GM06990 (cell line): ENCODE data around the gene KANSL1.
"Not testable (repeated sequence)": the region's sequence is repeated elsewhere in the genome, so short reads cannot be mapped to it uniquely, and the experiment has no call there.

ENCODE experiments used
- DNase-seq: peaks from one replicate; pipeline ENCODE4 v3.0.0-alpha.2; 2011; ENCODE audit not compliant: insufficient read length; ENCODE audit errors: extremely low read depth
- H3K27me3 ChIP-seq: replicated peaks from 2 replicates; pipeline ENCODE4 v1.6.0; 2011; ENCODE audit warnings: low read length; ENCODE audit not compliant: control insufficient read depth, insufficient read depth
- H3K36me3 ChIP-seq: 2 replicates; pipeline ENCODE4 v1.5.1; 2011; ENCODE audit warnings: low read length; ENCODE audit not compliant: control insufficient read depth, insufficient read depth
- H3K4me3 ChIP-seq: replicated peaks from 2 replicates; pipeline ENCODE4 v1.5.1; 2011; ENCODE audit warnings: low read depth, mild to moderate bottlenecking, control low read depth, low read length
- CTCF ChIP-seq: IDR thresholded peaks from 2 replicates; pipeline ENCODE4 v1.5.1; 2011; ENCODE audit warnings: low read length, control low read depth, mild to moderate bottlenecking, inconsistent platforms; ENCODE audit not compliant: insufficient read depth, poor library complexity, severe bottlenecking

KANSL1 gene

DNA sequence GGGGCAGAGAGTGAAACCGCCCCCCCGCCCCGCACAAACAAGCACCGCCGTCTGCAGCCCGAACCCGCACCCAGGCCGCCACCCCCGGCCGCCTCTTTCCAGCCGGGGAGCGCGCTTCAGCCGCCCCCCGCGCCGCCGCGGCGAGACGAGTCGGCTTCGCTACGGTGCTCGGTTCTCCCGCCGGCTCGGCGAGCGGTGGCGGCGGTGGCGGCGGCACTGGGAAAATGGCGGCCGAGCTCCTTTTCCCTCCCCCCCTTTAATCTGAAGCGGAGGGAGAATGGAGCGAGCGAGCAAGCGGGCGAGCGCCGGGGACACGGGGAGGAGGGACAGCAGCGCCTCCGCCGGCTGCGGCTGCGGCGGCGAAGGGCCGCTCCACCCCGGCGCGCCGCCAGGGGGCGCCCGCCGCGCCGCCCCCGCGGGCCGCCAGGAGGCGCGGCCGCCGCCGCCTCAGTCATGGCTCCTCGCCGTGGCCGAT is at the start of gene KANSL1:
KANSL1 (minus strand) TSS at position 279 of the 475 bp plus-strand sequence. CDS start 21,286 bp downstream, outside the sequence.
- DNase-seq, result peak; percentile 92
- H3K27me3 ChIP-seq, result no peaks in the 10 kb centered on the region
- peak within 1 kb of the TSS; percentile 96 for H3K4me3 ChIP-seq
- no peaks in the 10 kb centered on the region for H3K36me3 ChIP-seq
- TF ChIP-seq CTCF, result peak; percentile 60

DNA sequence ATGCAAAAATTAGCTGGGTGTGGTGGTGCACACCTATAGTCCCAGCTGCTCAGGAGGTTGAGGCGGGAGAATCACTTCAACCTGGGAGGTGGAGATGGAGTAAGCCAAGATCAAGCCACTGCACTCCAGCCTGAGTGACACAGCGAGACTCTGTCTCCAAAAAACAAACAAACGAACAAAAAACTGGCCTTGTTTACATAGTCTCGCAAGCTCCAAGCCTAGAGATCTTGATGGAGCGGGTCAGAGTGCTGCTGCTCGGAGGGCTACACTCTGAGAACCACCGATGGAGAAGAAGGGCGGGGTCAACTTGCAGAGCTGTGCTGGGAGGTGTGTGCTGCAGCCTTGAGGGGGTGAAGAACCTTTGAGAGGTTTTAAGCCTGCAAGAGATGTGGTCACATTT is 38.1 kb upstream of the KANSL1 start:
- H3K4me3 ChIP-seq, H3K36me3 ChIP-seq, H3K27me3 ChIP-seq, DNase-seq: not testable (repeated sequence)

DNA sequence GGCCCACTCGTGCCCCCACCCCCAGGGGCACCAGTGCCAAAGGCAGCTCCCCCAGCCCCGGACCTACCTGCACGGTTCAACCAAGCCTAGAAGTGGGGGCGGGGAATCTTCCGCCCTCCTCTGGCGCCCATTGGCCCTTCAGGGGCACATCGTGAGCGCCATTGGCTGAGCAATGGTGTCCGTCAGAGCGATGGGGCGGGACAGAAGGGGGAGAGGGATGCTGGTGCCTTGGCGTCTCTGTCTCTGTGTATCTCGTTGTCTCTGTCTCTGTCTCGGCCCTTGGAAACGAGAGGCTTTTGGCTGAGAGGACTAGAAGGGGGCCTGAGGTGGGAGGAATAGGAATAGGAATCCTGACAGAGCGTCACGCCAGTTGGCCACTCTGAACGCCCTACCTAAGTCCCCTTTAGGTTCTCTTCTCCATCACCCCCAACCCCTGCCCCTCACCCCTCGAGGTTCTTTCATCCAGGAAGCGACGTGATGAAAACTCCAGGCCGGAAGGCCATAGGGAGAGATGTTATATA is 32.1 kb upstream of the KANSL1 start:
- H3K4me3 ChIP-seq, result peak overlapping the region; percentile 68
- H3K27me3 ChIP-seq, H3K36me3 ChIP-seq: not testable (repeated sequence)
- DNase-seq, result peak; percentile 89

- H3K27me3 ChIP-seq, H3K36me3 ChIP-seq: not testable (repeated sequence)
- DNase-seq, result peak; percentile 19
- H3K4me3 ChIP-seq, result peak overlapping the region; percentile 68
These were observed 31.6 kb upstream of the KANSL1 start for GRCh38 chr17:46224864-46225263.

DNA sequence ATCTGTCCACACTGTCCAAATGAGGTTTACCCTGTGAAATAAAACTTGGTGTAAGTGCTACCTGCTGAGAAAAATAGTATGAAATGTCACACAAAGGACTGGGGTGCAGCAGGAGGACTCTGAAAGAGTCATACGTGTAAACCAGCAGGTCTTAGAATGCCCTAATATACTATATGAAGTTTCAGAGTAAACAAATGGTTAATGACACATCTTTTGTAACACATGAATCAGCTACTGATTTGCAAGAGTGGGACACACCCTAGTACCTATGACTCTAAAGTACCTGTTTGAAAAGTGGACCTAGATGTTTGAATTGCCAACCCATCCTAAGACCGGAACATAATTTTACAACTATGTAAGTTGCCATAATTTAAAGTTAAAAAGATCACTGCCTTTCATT is 29.8 kb upstream of the KANSL1 start:
- H3K36me3 ChIP-seq, H3K27me3 ChIP-seq, H3K4me3 ChIP-seq, DNase-seq: not testable (repeated sequence)

GRCh38 chr17:46216682-46217081 is 23.5 kb upstream of the KANSL1 start:
- DNase-seq, result no peak
- no peaks in the 10 kb centered on the region for H3K27me3 ChIP-seq
- H3K4me3 ChIP-seq, result no peak overlapping the region
- no peak for TF ChIP-seq CTCF
- peaks cover 6% of the 10 kb centered on the region for H3K36me3 ChIP-seq

DNA sequence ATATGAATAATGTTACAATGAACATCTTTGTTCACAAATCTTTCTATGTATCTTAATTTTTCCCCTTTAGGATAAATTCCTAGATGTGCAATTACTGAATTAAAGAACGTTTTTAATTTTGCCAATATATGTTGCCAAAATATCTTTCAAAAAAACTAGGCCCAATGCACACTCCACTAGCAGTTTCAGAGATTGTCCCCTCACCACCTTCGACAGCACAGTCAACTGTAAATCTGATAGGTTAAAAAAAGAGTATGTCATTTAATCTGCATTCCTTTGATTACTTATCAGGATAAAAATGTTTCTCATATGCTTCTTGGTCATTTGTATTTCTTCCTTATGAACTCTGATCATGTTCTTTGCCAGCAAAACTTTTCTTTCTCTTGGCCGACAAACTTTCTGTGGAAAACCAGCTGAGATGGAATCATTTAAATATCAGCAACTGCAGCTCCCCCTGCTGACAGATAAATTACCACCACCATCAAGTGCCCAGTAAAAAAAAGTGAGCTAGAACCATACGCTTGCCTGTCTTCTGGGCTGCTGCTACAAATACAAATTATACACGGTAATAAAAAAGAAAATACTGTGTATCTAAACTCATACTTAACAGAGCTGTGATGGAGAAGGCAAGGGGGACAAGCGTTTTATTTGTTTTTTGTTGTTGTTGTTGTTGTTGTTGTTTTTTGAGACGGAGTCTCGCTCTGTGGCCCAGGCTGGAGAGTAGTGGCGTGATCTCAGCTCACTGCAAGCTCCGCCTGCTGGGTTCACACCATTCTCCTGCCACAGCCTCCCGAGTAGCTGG is 19.6 kb upstream of the KANSL1 start:
- TF ChIP-seq CTCF, result peak; percentile 84
- Histone ChIP-seq H3K4me3 (no peak overlapping the region), H3K36me3 (peaks cover 8% of the 10 kb centered on the region), H3K27me3 (no peaks in the 10 kb centered on the region)
- no peak for DNase-seq

DNA sequence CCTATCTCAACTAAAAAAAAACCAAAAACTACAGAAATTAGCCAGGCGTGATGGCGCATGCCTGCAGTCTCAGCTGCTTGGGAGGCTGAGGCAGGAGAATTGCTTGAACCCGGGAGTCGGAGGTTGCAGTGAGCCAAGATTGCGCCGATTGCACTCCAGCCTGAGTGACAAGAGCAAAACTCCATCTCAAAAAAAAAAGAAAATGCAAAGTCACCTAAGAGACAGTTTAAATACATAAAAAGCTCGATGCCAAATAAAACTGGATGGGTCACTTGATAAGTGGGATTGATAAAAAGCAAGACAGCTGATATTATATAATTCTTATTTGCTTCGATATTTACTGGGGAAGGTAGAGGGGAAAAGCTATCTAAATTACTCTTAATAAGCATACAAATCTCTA is 15.8 kb upstream of the KANSL1 start:
- TF ChIP-seq CTCF, result no peak
- DNase-seq, result no peak
- H3K36me3 ChIP-seq, result peaks cover 4% of the 10 kb centered on the region; the same call in 1 of the 2 replicates

More for the DNA sequence above, 15.8 kb upstream of the KANSL1 start:
- H3K27me3 ChIP-seq, result no peaks in the 10 kb centered on the region
- no peak overlapping the region for H3K4me3 ChIP-seq
